NCI-H524 (cell line): Measurements from ENCODE around the gene LGALS7B.
"Not testable (repeated sequence)": the region's sequence is repeated elsewhere in the genome, so short reads cannot be mapped to it uniquely, and the experiment has no call there.

Experiments
- DNase-seq, 2 experiments: peaks; one replicate each; lab custom pipeline; 2025; lab: John Stamatoyannopoulos, UW

Gene LGALS7B

DNA sequence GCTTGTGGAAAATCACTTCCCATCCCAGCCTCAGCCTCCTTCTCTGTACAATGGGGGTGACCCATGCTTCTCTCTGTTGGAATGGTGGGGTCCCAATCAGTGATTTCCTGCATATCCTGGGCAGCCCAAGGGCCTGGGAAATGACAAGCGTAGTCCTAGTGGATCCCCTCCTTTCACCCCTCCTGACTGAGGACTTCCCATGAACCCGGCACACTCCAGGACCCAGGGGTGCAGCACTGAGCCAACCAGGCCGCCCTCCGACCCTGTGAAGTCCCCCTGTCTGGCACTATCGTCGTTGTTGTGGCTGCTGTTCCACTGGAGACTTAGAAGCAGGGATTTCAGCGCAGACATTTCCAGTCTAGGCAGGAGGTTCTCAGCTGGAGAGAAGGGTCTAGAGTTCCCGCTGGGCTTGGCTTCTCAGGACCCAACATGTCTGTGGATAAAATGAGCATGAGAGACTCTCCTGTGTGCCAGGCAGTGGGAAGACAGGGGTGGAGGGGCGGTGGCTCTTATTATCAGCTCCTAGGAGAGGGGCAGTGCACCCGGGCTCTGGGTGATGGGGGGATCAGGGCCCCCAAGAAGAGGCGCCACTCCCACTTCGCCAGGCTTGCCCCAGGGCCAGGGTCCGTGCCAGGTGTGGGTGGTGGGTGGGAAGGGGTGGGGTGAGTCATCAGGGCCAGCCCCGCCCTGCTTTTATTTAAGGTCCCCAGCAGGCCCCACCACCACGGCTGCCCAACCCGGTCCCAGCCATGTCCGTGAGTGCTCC lies at the start of gene LGALS7B:
TSS of gene LGALS7B (plus strand) at position 723 of the 766 bp plus-strand sequence. CDS start at position 750, 27 bp downstream.
- no peak for DNase-seq

- no peak for DNase-seq
Observed at GRCh38 chr19:38739440-38740256, 49.4 kb upstream of the LGALS7B start.

DNA sequence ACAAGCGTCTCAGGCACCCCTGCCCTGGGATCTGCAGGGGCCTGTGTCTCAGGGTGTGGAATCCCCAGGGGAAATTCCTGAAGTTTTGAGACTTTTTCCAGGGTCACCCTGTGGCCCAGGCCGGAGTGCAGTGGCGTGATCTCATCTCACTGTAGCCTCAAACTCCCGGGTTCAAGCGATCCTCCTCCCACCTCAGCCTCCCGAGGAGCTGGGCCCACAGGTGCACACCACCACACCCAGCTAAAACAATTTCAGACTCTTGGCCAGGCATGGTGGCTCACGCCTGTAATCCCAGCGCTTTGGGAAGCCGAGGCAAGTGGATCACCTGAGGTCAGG lies 48.8 kb upstream of the LGALS7B start:
- no peak for DNase-seq

GRCh38 chr19:38740932-38741331 lies 48.1 kb upstream of the LGALS7B start:
- DNase-seq = no peak

DNA sequence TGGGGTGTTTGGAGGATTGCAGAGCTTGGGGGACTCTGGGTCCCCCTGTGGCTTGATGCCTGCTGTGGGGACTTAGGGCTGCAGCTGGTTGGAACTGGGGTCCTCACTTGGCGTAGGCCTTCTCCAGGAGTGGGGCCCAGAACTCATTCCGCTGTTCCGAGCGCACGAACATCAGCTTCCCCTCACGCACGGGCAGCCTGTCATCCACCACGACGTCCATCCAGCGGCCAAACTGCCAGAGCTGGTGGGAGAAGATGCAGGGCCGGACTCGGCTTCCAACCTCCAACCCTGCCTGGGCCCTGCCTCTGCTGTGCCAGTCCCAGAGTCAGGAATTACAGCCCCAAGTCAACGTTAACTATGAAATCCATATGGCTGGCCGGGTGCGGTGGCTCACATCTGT lies 47.3 kb upstream of the LGALS7B start:
- no peak for DNase-seq

GRCh38 chr19:38742296-38742695 lies 46.7 kb upstream of the LGALS7B start:
- no peak for DNase-seq

- no peak for DNase-seq
Observed at GRCh38 chr19:38742906-38743305, 46.1 kb upstream of the LGALS7B start.

- no peak for DNase-seq
Observed at GRCh38 chr19:38743394-38744297, 45.4 kb upstream of the LGALS7B start.

GRCh38 chr19:38744298-38744681 lies 44.7 kb upstream of the LGALS7B start, which contains the start of gene CAPN12:
CAPN12 (minus strand) TSS chr19:38744474; CDS start chr19:38744165, 309 bp downstream.
- DNase-seq = no peak

- no peak for DNase-seq
Observed at GRCh38 chr19:38744874-38745273, 44.1 kb upstream of the LGALS7B start.

DNA sequence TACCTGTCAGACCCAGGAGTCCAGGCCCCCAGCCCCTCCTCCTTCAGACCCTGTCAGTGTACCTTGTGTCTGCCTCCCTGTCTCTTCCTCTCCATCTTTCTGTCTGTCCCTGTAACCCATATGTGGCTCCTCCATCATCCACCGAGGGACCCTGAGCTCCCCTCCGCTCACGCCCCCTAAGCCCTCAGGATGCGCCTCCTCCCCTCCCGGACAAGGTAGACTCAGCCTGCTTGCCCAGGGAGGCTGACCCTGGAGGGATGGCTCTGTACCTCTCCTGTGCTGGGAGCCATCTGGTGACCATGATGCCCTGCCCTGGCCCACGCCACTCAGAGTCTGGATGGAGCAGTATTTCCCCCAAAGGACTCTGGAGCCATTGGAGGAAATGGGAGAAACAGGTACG lies 43.7 kb upstream of the LGALS7B start:
- DNase-seq = no peak

GRCh38 chr19:38753783-38754182 lies 35.2 kb upstream of the LGALS7B start:
- not testable (repeated sequence) for DNase-seq

- not testable (repeated sequence) for DNase-seq
Observed at GRCh38 chr19:38754196-38754595, 34.8 kb upstream of the LGALS7B start.

GRCh38 chr19:38759590-38760003 lies 29.4 kb upstream of the LGALS7B start:
- DNase-seq = no peak

- DNase-seq = not testable (repeated sequence)
Observed at GRCh38 chr19:38760805-38761517, 28.0 kb upstream of the LGALS7B start.

DNA sequence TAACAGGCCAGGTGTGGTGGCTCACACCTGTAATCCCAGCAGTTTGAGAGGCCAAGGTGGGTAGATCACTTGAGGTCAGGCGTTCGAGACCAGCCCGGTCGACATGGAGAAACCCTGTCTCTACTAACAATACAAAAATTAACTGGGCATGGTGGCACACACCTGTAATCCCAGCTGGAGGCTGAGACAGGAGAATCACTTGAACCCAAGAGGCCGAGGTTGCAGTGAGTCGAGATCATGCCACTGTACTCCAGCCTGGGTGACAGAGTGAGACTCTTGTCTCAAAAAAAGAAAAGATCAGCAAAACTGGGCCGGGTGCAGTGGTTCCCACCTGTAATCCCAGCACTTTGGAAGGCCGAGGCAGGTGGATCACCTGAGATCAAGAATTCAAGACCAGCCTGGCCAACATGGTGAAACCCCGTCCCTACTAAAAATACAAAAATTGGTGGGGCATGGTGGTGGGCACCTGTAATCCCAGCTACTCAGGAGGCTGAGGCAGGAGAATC lies 27.1 kb upstream of the LGALS7B start:
- DNase-seq = not testable (repeated sequence)

- DNase-seq = no peak
Observed at GRCh38 chr19:38763795-38764220, 25.2 kb upstream of the LGALS7B start.

- no peak for DNase-seq
Observed at GRCh38 chr19:38765214-38765613, 23.8 kb upstream of the LGALS7B start.

DNA sequence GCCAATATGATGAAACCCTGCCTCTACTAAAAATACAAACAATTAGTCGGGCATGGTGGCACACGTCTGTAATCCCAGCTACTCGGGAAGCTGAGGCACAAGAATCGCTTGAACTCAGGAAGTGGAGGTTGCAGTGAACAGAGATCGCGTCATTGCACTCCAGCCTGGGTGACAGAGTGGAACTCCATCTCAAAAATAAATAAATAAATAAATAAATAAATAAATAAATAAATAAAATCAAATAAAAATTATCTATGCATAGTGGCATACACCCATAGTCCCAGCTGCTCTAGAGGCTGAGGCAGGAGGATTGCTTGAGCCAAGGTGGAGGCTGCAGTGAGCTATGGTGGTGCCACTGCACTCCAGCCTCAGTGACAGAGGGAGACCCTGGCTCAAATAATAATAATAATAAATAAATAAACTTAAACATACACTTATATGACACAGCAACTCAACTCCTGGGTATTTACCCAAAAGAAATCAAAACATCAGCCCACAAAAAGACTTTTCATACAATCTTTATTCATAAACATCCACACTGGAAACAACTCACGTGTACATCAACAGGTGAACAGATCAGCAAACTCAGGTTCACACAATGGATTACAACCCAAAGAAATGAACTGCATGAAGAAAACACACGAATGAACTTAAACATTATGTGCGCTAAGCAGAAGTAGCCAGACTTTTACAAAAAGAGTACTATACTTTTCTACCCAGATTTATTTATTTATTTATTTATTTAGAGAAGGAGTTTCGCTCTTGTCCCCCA lies 22.5 kb upstream of the LGALS7B start:
- DNase-seq = no peak

GRCh38 chr19:38769635-38770211 lies 19.3 kb upstream of the LGALS7B start:
- no peak for DNase-seq
